GM19035 (cell line): ENCODE data around the gene MARCHF10.
"Not testable (repeated sequence)": the region's sequence is repeated elsewhere in the genome, so short reads cannot be mapped to it uniquely, and the experiment has no call there.

ENCODE experiments used
- ATAC-seq: cut with Tn5 transposase; IDR thresholded peaks from one replicate; pipeline ENCODE4 v1.9.1; 2021; ENCODE audit not compliant: unreplicated experiment

The MARCHF10 gene

GRCh38 chr17:62702746-62703260, 105.3 kb downstream of the MARCHF10 start:
- no peak for ATAC-seq

DNA sequence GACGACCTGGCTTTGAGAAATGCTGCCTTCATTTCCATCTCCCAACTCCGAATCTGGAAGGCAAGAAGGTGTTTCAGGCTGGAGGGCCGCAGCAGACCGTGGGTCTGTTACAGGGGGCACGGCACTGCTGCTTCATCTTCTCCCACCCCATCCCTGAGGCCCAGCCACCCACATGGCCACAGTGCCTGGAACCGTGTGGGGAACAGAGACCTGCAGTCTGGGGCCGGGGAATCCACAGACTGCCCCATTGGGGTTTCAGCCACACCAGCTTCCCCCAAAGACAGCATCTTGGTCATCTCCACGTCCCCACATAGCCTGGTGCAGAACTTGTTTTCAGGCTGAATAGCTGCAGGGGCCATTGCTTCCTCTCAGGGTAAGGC, 106.4 kb downstream of the MARCHF10 start:
- no peak for ATAC-seq

DNA sequence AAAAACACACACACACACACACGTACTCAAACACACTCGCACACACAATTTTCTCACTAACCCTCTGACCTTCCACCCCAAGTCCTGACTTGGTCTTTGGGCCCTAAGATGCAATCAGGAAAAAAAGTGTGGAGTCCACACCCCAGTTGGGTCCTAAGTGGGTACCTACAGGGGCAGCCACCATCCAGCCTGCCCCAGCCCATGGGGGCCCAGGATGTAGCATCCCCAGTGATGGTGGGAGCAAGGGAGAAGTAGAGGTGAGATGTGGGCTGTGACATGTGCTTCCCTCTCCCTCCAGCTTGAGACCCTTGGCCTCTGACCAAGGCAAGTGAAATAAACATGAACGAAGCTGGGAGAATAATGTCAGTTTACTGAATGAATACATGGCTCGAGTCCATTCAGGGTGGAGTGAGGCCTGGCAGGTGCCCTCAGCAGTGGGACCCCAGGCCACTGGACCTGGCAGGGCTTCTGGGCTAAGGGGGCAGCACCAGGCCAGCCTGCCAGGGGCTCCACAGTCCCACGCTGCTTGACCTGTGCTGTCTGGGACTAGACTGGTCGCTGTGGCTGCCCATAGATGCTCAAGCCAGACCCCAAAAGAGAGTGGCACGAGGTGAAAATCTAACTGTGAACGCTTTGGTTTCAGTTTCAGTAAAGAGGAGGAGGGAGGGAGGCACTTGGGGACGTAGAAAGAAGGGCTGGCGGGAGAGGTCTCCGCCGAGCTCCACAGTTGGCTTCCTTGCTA, 107.0 kb downstream of the MARCHF10 start:
- ATAC-seq: no peak

DNA sequence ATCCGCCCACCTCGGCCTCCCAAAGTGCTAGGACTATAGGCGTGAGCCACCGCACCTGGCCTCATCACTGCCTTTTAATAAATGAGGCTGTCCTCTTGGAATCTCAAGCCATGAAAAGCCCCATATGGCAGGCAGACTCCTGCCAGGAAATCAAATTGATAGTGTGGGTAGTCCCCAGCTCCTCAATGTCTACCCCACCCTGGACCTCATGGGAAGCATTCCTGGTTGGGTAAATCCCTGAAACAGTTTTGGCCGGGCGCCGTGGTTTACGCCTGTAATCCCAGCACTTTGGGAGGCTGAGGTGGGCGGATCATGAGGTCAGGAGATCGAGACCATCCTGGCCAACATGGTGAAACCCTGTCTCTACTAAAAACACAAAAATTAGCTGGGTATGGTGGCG, 109.7 kb downstream of the MARCHF10 start:
- not testable (repeated sequence) for ATAC-seq

DNA sequence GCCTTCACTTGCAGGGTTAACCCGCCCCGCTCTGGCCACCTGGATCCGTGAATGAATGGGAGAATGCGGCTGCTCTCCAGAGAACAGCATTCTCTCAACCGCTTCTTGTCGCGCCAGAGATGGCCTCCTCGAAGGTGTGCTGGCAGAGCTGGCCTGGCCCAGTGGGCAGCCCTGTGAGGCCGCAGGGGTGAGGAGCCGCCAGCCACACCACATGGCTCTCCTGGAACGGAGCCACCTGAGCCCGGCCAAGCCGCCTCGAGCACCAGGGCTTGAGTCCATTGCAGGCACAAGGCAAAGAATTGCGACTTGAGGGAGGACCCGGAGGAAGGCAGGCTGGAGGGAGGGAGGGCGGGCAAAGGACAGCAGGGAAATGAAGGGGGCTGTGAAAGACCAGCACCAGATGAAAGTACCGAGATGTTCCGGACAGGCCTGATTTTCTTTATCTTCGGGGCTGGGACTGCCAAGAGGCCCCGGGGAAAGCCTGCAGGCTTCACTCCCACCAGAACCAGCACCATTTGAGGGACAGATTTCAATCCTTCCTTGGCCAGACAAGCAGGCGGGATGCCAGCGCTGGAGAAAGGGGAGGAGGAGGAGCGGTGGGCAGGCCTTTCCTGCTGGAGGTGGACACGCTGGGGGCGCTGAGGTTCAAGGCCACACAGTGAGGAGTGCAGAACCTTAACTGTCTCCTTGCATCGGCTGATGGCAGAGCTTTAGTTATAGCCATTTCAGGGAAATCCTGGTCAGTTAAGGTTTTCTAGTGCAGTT, 111.2 kb downstream of the MARCHF10 start:
- no peak for ATAC-seq

GRCh38 chr17:62696256-62696655, 111.9 kb downstream of the MARCHF10 start:
- no peak for ATAC-seq

GRCh38 chr17:62695093-62695738, 112.9 kb downstream of the MARCHF10 start:
- not testable (repeated sequence) for ATAC-seq

GRCh38 chr17:62693616-62694409, 114.3 kb downstream of the MARCHF10 start:
- no peak for ATAC-seq

DNA sequence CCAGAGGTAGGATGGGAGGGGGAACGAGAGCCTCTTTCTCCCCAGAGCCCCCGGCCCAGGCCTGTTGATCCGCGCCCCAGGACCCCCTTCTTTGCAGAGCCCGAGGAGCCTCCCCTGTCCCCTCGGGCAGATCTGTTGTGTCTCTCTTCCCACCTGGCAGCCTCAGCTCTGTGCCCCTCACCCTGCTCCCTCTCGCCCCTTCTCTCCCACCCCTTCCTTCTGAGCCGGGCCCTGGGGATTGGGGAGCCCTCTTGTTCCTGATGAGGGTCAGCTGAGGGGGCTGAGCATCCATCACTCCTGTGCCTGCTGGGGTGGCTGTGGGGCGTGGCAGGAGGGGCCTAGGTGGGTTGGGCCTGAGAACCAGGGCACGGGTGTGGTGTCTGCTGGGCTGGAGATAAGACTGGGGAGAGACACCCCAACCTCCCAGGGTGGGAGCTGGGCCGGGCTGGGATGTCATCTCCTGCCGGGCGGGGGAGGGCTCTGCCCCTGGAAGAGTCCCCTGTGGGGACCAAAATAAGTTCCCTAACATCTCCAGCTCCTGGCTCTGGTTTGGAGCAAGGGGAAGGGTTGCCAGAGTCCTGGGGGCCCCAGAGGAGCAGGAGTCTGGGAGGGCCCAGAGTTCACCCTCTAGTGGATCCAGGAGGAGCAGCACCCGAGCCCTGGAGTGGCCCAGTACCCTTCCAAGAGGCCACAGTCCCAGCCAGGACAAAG, 115.2 kb downstream of the MARCHF10 start:
- no peak for ATAC-seq

GRCh38 chr17:62692159-62692651, 115.9 kb downstream of the MARCHF10 start:
- no peak for ATAC-seq

- ATAC-seq: not testable (repeated sequence)
Observed at GRCh38 chr17:62691589-62691915, 116.6 kb downstream of the MARCHF10 start.

DNA sequence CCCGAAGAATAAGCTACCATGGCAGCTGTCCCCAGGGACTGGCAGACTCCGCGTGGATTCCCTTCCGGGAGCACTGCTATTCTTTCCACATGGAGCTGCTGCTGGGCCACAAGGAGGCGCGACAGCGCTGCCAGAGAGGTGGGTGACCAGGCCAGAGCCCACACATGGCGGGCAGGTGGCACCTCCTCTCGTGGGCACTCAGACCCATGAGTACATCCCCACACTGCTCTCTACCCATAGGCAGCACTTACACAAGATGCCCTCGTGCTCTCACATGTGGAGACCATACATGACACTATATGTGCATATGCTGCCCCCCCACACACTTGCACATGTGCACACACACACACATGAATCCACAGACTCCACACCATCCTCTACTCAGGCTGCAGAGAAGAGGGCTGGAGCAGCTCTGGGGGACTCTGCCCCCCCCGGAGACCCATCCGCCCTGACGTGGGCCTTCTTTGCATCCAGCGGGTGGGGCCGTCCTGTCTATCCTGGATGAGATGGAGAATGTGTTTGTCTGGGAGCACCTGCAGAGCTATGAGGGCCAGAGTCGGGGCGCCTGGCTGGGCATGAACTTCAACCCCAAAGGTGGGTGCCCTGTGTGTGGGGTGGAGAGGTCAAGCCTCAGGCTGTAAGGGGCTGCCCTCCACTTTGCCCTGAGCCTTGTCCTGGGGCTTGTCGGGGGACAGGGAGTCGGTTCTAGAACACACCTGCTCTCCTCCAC, 117.8 kb downstream of the MARCHF10 start:
- no peak for ATAC-seq

GRCh38 chr17:62689441-62690167, 118.5 kb downstream of the MARCHF10 start:
- ATAC-seq: no peak

- ATAC-seq: no peak
Observed at GRCh38 chr17:62688398-62689160, 119.5 kb downstream of the MARCHF10 start.

DNA sequence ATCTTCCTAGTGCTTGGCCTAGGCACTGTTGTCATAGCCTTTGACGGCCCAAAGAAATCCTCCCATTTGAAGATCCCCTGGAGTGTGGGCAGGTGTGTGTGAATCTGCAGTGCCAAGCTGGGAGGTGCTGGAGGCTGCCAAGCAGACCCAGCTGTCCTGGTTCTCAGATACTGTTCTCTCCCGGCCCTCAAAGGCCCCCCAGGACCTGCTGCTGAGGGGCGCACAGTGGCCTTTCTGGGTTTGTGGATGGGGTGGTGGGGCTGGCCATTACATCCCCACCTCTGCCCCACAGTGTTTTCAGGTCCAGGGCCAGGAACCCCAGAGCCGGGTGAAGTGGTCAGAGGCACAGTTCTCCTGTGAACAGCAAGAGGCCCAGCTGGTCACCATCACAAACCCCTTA, 120.1 kb downstream of the MARCHF10 start:
- ATAC-seq: no peak

GRCh38 chr17:62684179-62684578, 123.9 kb downstream of the MARCHF10 start:
- no peak for ATAC-seq

DNA sequence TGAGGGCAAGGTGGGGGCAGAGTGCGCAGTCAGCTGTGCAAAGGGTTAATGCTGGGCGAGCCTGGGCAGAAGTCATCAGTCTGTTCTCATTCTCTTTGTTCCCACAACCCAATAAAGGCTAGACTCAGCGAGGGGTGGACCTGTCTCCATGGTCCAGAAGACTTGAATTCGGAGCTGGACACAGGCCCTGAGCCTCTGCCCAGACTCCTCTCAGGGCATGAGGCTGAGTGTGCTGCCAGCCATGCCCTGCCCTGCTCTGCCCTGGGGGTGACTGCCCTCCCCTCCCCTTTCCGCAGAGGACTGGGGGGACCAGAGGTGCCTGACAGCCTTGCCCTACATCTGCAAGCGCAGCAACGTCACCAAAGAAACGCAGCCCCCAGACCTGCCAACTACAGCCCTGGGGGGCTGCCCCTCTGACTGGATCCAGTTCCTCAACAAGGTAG, 126.2 kb downstream of the MARCHF10 start:
- ATAC-seq: no peak
